ENCODE data around the gene CARMIL3.

- TF ChIP-seq CTCF (IDR thresholded peaks at IDR 0.05): no peak
- peak in 1 of 2 donors; percentile 12 for TF ChIP-seq POLR2A (IDR thresholded peaks at IDR 0.05)
Measured at GRCh38 chr14:24095271-24096068, 43.7 kb downstream of the CARMIL3 start.

Measured in thyroid gland (tissue), 4 donors.